HG03108 (cell line): ENCODE data around the gene TTC23.
"Not testable (repeated sequence)": the region's sequence is repeated elsewhere in the genome, so short reads cannot be mapped to it uniquely, and the experiment has no call there.

ENCODE experiments used
- ATAC-seq: cut with Tn5 transposase; IDR thresholded peaks from one replicate; pipeline ENCODE4 v1.9.1; 2021; ENCODE audit warnings: moderate library complexity; ENCODE audit not compliant: unreplicated experiment

The TTC23 gene

DNA sequence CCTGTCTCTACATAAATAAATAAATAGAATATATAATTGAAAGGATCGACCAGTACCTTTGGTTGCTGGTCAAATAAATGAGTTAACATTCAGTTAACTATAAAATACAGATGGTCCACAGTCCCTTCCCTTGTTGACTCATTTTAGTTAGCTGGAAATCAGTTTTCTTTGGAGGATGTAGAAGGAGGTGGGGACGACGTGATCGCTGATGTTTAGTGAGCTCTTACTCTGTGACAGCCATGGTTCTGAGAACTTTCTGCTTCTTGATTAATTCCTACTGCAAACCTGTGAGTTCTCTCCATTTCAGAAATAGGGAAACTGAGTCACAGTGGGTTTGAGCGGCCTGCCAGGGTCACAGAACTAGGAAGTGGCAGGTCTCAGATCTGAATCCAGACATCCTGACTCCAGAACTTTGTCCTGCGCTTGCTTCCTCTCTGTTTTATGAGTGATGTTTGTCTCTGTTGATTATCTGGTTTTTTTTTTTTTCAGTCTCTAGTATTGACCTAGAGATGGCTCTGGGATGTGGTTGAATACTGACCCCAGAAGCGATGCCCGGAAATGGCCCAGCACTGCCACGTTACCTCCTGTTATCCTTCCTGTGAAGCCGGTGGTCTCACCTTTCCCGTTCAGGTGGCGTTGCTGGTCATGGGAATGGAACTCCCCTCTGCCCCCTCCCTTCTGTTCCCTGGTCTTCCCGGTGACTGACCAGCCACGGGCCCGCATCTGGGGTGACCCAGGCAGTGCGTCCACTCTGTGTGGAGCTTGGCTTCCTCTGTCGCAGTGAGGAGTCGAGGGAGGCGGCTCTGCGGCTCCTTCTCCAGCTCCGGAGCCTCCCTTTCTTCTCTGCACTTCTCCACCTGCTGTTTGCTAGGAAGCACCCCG, 126.3 kb downstream of the TTC23 start:
- no peak for ATAC-seq

GRCh38 chr15:99121691-99122410, 127.5 kb downstream of the TTC23 start:
- no peak for ATAC-seq

GRCh38 chr15:99121207-99121606, 128.2 kb downstream of the TTC23 start:
- no peak for ATAC-seq

DNA sequence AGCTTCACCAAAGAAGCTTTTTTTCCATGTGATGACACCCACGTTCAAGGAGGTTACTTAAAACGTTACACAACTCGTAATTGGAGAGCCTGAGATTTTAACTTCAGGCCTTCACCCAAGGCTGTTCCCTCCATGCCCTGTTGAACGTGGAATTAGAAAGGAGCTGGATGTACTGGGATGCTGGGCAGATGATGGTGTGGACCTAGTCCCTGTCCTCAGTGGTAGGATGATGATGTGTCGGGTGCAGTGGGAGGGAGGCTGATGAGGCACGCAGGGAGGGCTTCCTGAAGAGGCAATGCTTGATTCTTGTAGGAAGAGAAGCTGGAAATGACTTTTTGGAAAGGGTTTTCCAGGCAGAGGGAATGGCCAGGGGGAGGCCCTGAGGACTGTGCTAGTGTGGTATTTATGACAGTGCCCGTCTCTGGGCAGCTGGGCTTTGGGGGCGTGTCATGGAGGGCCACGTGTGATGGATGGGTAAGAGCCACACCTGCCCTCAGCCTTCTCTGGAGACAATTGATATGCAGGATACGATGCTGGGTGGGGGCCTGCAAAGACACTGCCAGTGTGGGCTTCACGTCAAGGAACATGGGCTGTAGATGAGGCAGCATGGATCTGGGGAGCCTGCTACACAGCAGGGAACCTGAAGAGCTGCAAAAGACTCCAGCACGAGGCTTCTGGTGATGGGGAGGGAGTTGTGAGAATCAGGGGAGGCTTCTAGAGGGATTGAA, 129.2 kb downstream of the TTC23 start:
- ATAC-seq: no peak

DNA sequence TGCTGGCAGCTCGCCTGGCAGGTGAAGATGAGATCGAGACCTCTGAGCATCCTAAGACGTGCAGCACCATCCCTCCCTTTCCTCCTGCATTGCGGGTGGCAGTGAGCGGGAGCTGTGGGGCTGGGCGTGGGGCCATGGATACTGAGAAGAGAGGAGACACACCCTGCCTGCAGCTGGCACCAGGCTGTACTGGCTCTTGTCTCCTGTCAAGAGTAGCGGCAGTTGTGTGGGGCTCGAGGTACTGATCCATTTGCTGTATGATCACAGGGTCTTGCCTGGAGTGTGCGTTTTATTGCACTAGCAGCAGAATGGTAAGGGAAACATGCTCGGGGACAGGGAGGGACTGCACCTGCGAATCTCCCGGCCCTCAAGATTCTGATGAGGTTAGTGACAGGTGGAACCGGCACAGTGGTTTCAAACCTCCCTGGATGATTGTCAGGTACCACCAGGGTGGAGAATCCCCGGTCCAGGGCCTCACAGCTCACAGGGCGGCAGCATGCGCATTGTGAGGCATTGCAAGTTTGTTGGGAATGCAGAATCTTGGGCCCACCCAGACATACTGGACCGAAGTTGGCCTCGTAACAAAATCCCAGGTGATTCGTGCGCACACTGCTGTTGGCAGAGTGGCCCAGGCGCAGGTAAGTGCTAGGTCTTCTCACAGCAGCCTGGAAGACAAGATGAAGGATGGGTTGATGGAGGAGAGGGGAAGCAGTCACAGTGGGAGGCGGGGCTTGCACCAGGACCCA, 130.4 kb downstream of the TTC23 start:
- no peak for ATAC-seq

- no peak for ATAC-seq
Observed at GRCh38 chr15:99118258-99118632, 131.1 kb downstream of the TTC23 start.

- ATAC-seq: no peak
Observed at GRCh38 chr15:99117563-99118257, 131.7 kb downstream of the TTC23 start.

DNA sequence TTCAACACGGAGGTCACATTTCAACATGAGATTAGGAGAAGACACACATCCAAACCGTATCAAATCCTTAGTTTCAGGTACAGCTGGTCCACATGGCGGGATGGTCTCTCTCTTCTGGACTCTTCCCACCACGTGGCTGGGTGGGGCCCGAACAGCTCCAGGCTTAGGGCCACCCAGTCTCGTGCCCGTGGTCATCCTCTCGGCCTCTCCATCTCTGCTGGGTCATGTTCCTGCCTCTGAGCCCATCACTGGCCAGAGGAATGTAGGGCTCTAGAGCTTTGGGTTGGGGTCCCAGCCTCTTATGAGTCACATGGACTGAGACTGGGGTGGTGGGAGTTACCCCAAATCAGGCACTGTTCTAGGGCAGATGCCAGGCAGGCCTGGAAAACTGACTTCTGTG, 132.3 kb downstream of the TTC23 start:
- no peak for ATAC-seq

DNA sequence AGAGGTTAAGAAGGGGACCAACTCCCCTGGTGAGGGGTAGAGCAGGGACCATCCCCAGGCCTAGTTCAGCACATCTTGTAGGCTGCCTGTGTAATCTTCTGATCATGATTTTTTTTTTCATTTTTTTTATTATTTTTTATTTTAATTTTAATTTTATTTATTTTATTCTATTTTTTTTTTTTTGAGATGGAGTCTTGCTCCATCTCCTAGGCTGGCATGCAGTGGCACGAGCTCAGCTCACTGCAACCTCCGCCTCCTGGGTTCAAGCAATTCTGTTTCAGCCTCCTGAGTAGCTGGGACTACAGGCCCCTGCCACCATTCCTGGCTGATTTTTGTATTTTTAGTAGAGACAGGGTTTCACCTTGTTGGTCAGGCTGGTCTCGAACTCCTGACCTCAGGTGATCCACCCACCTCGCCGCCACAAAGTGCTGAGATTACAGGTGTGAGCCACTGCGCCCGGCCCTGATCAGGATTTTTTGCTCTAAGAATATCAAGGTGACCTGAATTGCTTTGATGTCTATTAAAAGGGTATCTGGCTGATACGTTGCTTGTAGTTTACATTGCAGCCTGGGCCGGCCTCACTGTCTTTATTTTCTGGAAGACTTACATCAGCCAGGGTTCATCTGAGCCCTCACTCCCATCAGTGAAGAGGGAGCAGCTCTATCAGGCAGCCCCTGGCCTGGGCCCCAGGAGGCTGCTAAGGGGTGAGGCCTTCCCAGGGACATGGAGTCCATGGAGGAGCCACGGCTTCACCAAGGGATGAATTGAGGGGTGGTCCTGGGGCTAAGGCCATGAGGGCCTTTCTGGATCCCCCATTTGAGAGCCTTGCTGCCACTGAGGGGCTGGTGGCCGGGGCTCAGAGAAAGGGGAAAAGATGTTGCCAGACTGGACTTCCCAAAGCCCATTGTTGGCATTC, 133.8 kb downstream of the TTC23 start:
- no peak for ATAC-seq

DNA sequence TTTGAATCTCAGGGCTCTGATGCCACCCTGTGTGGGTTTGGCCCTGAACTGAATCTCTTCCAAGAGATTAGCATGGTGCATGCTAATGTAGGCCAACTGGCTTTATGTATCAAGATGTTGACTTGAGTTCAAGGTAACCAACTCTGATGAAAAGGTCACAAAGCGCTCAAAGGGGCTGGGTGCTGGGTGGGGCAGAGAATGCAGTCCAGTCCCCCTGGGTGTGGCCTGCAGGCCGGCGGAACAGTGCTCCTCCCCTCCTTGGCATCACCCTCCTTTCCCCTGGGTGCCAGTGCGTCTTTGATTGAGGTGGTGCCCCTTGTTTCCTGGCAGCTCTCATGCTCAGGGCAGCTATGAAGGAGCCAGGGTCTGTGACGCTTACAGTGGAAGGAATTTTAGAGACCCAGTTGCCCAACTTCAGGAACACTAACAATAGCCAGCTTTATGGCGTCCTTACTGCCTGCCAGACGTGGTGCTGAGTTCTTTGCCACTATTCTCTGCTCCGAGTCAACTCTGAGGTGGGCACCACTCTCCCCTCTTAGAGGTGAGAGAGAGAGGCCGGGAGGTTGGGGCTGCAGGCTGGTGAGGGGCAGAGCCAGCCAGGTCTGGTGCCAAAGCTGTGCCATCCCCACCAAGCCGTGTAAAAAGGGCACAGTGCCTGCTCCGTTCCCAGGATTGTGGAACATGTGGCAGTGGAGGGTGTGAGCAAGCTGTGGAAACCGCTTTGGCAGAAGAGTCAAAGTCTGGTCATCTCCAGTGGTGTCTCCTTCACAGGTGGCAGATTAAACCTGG, 134.7 kb downstream of the TTC23 start:
- ATAC-seq: no peak

- ATAC-seq: no peak
Observed at GRCh38 chr15:99113547-99114271, 135.7 kb downstream of the TTC23 start.

- not testable (repeated sequence) for ATAC-seq
Observed at GRCh38 chr15:99111641-99112040, 137.7 kb downstream of the TTC23 start.

DNA sequence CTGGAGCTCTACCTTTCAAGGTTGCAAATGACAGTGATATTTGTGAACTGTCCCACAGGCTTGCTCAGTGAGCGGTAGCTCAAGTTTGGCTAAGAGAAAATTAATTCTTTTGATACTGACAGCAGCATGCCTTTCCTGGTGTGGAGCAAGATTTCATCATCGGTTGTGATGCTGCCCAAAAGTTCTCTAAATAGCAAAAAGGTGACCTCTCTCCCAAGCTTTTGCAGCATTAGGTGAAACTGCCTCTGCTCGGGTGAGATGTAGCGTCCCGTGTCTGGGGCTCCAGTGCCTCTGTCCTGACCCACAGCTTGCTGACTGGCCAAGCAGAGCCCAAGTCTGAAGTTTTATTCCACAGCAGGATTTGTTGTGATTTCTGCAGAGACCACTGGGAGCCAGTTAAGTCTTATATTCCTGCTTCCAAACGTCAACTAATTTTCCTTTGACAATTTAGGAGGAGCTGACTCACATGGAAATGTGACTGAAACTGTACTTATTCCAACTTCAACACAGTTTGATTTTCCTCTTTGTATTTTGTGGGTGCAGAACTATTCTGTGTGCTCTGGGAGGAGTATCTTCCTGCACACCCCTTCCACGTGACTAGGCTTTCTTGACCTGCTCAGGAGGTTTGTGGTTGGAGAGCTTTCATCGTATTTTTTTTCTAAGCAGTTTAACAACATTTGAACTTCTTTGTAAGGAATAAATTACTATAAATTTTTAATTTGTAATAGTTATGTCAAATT, 138.6 kb downstream of the TTC23 start:
- ATAC-seq: no peak

- no peak for ATAC-seq
Observed at GRCh38 chr15:99110093-99110492, 139.3 kb downstream of the TTC23 start.

DNA sequence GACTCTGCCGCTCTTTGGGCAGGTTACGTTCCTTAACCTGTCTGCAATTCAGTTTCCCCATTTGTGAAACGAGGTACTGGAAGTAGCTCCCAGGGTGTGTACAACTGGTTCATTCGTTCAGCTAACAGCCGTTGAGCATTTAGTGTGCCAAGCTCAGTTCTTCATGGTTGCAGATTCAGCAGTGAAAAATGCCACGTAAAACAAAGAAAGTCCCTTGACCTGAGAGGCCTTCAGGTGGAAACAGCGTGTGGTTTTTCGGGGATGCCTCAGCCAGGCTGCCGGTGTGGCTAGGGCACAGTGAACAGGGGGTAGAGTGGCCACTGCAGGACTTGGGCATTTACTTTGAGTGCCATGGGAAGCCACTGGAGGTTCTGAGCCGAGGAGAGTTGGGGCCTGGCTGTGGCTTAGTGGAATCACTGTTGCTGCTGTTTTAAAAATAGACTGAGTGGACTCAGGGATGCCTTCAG, 139.8 kb downstream of the TTC23 start:
- no peak for ATAC-seq

DNA sequence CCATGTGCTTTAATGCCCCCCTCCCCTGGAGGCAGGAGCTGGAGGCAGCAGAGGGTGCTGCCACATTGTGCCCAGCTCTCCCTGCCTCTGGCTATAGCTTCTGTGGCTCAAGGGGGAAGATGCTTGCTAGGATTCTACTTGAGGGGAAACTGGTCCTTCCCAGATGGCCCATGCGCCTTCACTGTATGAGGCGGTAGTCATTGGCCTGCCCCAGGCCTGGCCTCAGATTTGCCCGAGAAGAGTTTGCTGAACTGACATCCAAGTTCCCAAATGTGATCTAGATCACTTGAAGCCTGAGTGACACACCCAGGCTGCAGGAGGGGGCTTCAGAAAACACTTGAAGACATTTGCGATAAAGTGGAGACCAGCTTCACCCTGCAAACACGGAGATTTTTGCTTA, 140.4 kb downstream of the TTC23 start:
- no peak for ATAC-seq
